ENCODE results near the gene TRAK1.

TRAK1 gene

GRCh38 chr3:42140665-42141203 lies 49.6 kb downstream of the TRAK1 start:
- TF ChIP-seq GATA3 (IDR thresholded peaks at IDR 0.05; ENCODE audit: low read depth, low read length) = no peak
- no peak for TF ChIP-seq GATA2 (IDR thresholded peaks at IDR 0.05; ENCODE audit: low read depth, low read length)

DNA sequence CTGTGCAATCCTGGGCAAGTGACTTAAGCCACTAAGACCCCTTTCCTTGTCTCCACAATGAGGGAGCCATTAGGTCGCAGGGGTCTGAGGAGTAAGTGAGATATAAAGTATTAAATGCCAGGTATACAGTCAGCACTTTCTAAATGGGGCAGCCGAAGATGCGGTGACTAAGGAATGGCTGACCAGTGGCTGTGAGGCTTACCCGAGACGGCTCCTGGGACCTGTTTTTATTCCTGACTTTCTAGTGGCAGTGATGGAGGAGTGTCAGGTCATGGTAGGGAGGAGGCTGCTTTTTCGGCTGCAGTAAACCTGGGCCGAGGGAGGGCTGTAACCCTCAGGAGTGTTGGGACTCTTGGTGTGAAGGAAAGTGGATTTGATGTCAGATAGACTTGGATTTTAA lies 52.3 kb downstream of the TRAK1 start:
- TF ChIP-seq GATA2 (IDR thresholded peaks at IDR 0.05; ENCODE audit: low read depth, low read length) (no peak), GATA3 (IDR thresholded peaks at IDR 0.05; ENCODE audit: low read depth, low read length) (no peak)

- TF ChIP-seq GATA3 (IDR thresholded peaks at IDR 0.05; ENCODE audit: low read depth, low read length) (peak; percentile 55; the same call in 1 of the 2 replicates), GATA2 (IDR thresholded peaks at IDR 0.05; ENCODE audit: low read depth, low read length) (peak; percentile 38; the same call in 1 of the 2 replicates)
These were observed 53.1 kb downstream of the TRAK1 start for GRCh38 chr3:42144209-42144608.

GRCh38 chr3:42148086-42148848 lies 57.1 kb downstream of the TRAK1 start:
- TF ChIP-seq GATA2 (IDR thresholded peaks at IDR 0.05; ENCODE audit: low read depth, low read length) (no peak), GATA3 (IDR thresholded peaks at IDR 0.05; ENCODE audit: low read depth, low read length) (no peak)

- TF ChIP-seq GATA3 (IDR thresholded peaks at IDR 0.05; ENCODE audit: low read depth, low read length) (no peak), GATA2 (IDR thresholded peaks at IDR 0.05; ENCODE audit: low read depth, low read length) (peak; percentile 64)
These were observed 57.9 kb downstream of the TRAK1 start for GRCh38 chr3:42148982-42149432.

DNA sequence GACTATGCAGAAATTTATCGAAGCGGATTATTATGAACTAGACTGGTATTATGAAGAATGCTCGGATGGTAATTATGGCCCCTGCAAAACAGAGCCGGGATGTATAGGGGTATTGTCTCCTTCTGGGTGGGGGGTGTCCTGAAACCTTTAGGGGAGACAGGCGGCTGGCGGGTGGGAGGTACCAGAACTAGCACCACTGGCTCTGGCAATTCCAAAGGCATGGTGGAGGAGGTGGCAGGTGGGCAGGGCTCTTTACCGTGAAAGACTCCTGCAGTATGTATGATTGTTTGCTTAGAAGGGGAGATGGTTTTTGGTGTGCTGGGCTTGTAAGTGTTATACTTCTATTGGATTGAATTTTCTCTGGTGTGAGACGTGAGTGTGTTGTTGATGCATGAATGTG lies 58.4 kb downstream of the TRAK1 start:
- no peak for TF ChIP-seq GATA3 (IDR thresholded peaks at IDR 0.05; ENCODE audit: low read depth, low read length)
- no peak for TF ChIP-seq GATA2 (IDR thresholded peaks at IDR 0.05; ENCODE audit: low read depth, low read length)

GRCh38 chr3:42149975-42150374 lies 58.8 kb downstream of the TRAK1 start:
- no peak for TF ChIP-seq GATA2 (IDR thresholded peaks at IDR 0.05; ENCODE audit: low read depth, low read length)
- TF ChIP-seq GATA3 (IDR thresholded peaks at IDR 0.05; ENCODE audit: low read depth, low read length) = no peak

DNA sequence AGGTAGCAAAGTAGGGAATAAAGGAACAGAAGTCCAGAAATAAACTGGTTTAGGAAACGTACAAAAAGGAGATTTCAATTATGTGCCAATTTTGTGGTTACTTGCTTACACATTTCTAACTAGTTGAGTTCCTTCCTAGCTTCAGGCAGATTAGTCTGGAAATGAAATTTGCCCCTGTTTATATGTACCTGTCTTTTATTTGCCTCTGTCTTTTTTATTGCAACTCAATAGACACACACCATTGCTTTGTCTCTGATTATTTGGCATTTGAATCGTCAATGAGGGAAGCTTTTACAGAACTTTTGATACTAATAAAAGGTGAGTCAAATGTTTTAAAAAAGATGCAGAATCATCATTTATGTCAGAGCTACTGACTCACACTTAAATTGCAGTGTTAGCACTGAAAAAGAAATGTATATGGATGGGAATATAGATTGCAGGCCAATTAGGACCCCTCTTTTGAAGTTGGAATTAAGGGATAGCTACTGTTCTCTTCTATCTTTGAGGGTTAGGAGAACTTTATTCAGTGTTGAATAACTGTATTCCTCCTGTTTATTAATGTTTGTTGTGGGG lies 60.5 kb downstream of the TRAK1 start:
- no peak for TF ChIP-seq GATA2 (IDR thresholded peaks at IDR 0.05; ENCODE audit: low read depth, low read length)
- TF ChIP-seq GATA3 (IDR thresholded peaks at IDR 0.05; ENCODE audit: low read depth, low read length) = no peak

DNA sequence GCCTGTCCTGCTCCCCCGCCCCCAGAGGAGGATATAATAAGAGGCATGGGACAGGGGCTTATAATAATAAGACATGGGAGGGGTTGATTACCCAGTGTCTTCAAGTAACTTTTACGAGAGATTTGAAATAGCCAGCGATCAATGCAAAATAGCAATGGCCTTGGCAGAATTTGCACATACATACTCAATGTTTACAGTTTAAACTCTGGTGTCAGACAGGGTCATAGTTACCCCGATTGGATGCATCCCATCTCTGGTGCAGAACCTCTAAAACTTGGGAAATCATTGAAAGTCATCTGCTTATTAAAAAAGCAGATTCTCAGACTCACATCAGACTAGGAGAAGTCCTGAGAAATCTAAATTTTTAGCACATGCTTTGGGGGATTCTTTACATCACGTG lies 61.0 kb downstream of the TRAK1 start:
- TF ChIP-seq GATA2 (IDR thresholded peaks at IDR 0.05; ENCODE audit: low read depth, low read length) = no peak
- no peak for TF ChIP-seq GATA3 (IDR thresholded peaks at IDR 0.05; ENCODE audit: low read depth, low read length)

DNA sequence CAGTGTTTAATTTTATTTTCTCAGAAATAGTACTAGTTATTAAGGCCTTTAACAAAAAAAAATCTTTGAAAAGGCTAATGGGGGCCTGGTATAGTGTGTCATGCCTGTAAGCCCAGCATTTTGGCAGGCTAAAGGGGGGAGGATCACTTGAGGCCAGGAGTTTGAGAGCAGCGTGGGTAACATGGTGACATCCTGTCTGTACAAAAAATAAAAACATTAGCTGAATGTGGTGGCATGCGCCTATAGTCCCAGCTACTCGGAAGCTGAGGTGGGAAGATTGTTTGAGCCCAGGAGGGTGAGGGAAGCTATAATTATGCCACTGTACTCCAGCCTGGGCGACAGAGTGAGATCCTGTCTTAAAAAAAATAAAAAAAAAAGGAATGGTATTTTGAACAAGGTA lies 61.9 kb downstream of the TRAK1 start:
- TF ChIP-seq GATA2 (IDR thresholded peaks at IDR 0.05; ENCODE audit: low read depth, low read length) (no peak), GATA3 (IDR thresholded peaks at IDR 0.05; ENCODE audit: low read depth, low read length) (no peak)

GRCh38 chr3:42157540-42158538 lies 66.7 kb downstream of the TRAK1 start:
- TF ChIP-seq GATA2 (IDR thresholded peaks at IDR 0.05; ENCODE audit: low read depth, low read length) (no peak), GATA3 (IDR thresholded peaks at IDR 0.05; ENCODE audit: low read depth, low read length) (no peak)

GRCh38 chr3:42159147-42159546 lies 68.0 kb downstream of the TRAK1 start:
- TF ChIP-seq GATA3 (IDR thresholded peaks at IDR 0.05; ENCODE audit: low read depth, low read length) = no peak
- TF ChIP-seq GATA2 (IDR thresholded peaks at IDR 0.05; ENCODE audit: low read depth, low read length) = no peak

DNA sequence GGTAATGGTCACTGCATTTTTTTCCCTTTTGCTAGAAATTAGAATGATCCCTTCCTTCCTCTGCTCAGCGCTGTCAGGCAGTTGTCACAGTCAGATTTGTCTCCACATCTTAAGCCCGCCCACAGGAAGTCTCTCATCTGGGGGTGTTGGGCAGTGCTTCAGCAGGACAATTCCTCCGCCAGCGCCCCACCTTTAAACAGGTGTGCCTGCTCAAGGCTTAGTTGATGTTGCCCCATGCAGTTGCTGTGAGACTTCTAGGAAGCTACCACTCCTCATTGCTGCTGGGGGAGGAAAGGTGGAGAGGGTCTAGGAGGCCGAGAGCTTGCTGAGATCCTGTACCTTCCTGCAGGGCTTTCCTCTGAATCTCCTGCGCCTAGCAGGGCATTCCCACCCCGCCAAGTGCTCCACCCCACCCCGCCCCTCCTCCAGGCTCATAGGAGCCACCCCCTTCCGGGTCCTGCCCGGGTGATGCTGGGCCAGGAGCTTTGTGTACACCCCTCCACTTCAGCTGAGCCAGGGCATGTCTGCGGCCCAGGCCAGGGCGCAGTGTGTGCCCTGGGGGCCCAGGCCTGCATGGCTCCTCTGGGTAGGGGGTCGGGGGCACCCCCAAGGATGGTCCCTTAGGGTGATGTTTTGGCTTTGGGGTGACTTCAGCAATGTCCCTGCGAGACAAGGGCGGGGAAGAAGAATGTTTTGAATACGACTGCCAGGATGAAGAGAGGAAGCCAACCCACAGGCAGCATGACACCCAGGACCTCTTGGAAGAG lies 68.7 kb downstream of the TRAK1 start:
- TF ChIP-seq GATA3 (IDR thresholded peaks at IDR 0.05; ENCODE audit: low read depth, low read length) (no peak), GATA2 (IDR thresholded peaks at IDR 0.05; ENCODE audit: low read depth, low read length) (no peak)

All from SH-SY5Y (cell line).